Gastrocnemius medialis (tissue), 4 donors: ENCODE results near the gene TMEM272. TPM values are rescaled to one million over a fixed set of nuclear protein-coding genes. Genes with fewer than 3 reads are reported as not detected.

Source experiments
- ATAC-seq, 2 donors: fragments of 150-250 bp; one replicate each; pipeline ENCODE4 v1.9.1; 2016
- DNase-seq, 2 donors: peaks; one replicate each; pipeline ENCODE4 v3.0.0-alpha.2; 2019
- H3K27ac ChIP-seq, 4 donors: fragments of 200-600 bp; sonication (generic); 1 replicate in 1 of 4; 2 replicates in 3 of 4; pipeline ENCODE4 v1.5.1; 2016 to 2018; ENCODE audit warnings: mild to moderate bottlenecking in 2 of 4, moderate library complexity in 1 of 4
- H3K27me3 ChIP-seq, 3 donors: fragments of 200-600 bp; sonication (generic) in 2 of 3; 1 replicate in 1 of 3; 2 replicates in 2 of 3; pipeline versions ENCODE4 v1.5.1 to v1.6.0; 2016 to 2019; ENCODE audit warnings: mild to moderate bottlenecking in 1 of 3, moderate library complexity in 1 of 3
- H3K36me3 ChIP-seq, 2 donors: fragments of 200-600 bp; sonication (generic) in 1 of 2; one replicate each; pipeline ENCODE4 v1.5.1; 2017 to 2018
- H3K4me1 ChIP-seq, 2 donors: fragments of 200-600 bp; sonication (generic) in 1 of 2; one replicate each; pipeline ENCODE4 v1.5.1; 2016 to 2017; ENCODE audit warnings: mild to moderate bottlenecking in 2 of 2
- H3K4me3 ChIP-seq, 4 donors: fragments of 200-600 bp; sonication (generic) in 3 of 4; 1 replicate in 1 of 4; 2 replicates in 3 of 4; pipeline ENCODE4 v1.5.1; 2016 to 2019; ENCODE audit warnings: mild to moderate bottlenecking in 2 of 4
- H3K9me3 ChIP-seq, 3 donors: fragments of 200-600 bp; sonication (generic) in 2 of 3; 1 replicate in 1 of 3; 2 replicates in 2 of 3; pipeline ENCODE4 v1.5.1; 2016 to 2019
- POLR2A ChIP-seq, 2 donors: fragments of 450-650 bp; IDR thresholded peaks; one replicate each; pipeline ENCODE4 v1.6.1; 2017; ENCODE audit warnings: antibody characterized with exemption in 2 of 2, mild to moderate bottlenecking in 2 of 2, moderate library complexity in 2 of 2
- in situ Hi-C, 4 donors: fragments of 200-750 bp; cut with MboI; loops; one replicate each; pipeline versions ENCODE4 v1.15.0 to v1.8.0; 2017; ENCODE audit warnings: low sequenced_read_pairs in 4 of 4
- intact Hi-C: fragments of 100-400 bp; cut with DNase I; formaldehyde crosslinking; loops from one replicate; pipeline ENCODE4 v1.15.1; 2023; ENCODE audit warnings: low total_unique reads
- total RNA-seq, 4 donors: library from RNA; depleted of rRNA; stranded (reverse); fragments of >200 nt; gene quantifications; one replicate each; pipeline versions ENCODE4 v1.1.0 to v1.2.3, GENCODE V29; 2016
- TF ChIP-seq, protein P1 (sequence below), 5 experiments: fragments of 450-650 bp in 3 of 5; fragments of 200-600 bp in 2 of 5; sonication (generic) in 2 of 5; IDR thresholded peaks in 4 of 5; conservative IDR thresholded peaks in 1 of 5; 1 replicate in 4 of 5; 2 replicates in 1 of 5; pipeline ENCODE4 v1.5.1; 2016 to 2019; ENCODE audit warnings: antibody characterized with exemption in 5 of 5, mild to moderate bottlenecking in 3 of 5, moderate library complexity in 3 of 5

The TMEM272 gene
- total RNA-seq, 4 donors from 2014 or later = 0.20 to 0.41 (median 0.27) TPM; not detected in 1

DNA sequence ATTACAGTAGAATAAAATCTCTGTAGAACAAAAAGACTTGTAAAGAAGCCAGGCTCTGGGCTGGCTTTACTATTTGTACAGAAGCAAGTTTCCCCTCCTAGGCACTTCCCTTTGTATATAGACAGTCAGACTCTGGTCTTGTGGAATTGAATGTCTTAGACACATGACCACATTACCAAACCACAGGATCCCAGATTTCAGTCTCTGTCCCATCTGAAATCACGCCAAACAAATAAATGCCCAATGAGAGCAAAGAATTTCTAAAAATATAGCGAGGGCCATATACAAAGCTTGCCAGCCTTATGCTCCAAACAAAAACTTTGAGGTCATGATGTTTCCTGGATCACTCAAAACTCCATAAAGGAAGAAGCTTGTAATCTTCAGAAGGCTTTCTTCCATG lies 40.7 kb upstream of the TMEM272 start:
- ATAC-seq = no peak
- Histone ChIP-seq H3K36me3 (no peaks in the 10 kb centered on the region), H3K4me1 (no peaks in the 10 kb centered on the region), H3K27me3 (no peaks in the 10 kb centered on the region), H3K4me3 (no peak overlapping the region), H3K9me3 (no peaks in the 10 kb centered on the region), H3K27ac (no peak overlapping the region)
- no peak for DNase-seq
- TF ChIP-seq, protein P1, sequence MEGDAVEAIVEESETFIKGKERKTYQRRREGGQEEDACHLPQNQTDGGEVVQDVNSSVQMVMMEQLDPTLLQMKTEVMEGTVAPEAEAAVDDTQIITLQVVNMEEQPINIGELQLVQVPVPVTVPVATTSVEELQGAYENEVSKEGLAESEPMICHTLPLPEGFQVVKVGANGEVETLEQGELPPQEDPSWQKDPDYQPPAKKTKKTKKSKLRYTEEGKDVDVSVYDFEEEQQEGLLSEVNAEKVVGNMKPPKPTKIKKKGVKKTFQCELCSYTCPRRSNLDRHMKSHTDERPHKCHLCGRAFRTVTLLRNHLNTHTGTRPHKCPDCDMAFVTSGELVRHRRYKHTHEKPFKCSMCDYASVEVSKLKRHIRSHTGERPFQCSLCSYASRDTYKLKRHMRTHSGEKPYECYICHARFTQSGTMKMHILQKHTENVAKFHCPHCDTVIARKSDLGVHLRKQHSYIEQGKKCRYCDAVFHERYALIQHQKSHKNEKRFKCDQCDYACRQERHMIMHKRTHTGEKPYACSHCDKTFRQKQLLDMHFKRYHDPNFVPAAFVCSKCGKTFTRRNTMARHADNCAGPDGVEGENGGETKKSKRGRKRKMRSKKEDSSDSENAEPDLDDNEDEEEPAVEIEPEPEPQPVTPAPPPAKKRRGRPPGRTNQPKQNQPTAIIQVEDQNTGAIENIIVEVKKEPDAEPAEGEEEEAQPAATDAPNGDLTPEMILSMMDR (IDR thresholded peaks at IDR 0.05 in 4 of 5, conservative IDR thresholded peaks at IDR 0.05 in 1 of 5) = no peak
- no peak for TF ChIP-seq POLR2A (IDR thresholded peaks at IDR 0.05)
- intact Hi-C loops = no loop called here
- in situ Hi-C loops = no loop called here

DNA sequence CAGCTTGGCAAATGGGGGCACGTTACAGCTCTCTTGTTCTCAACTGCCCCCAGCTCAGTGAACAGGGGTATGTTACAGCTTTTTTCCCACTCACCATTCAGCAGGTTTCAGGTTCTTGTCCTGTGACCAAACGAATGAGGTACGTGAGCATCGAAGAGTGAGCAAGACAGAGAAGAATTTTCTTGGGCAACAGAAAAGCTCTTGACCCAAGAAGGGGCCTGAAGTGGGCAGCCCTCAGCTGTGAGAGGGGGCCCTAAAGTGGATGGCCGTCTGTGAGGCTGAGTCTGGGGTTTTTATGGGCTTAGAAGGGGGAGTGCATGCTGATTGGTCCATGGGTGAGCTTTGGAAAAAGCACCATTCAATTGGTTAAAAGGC lies 38.2 kb upstream of the TMEM272 start:
- no peak overlapping the region for H3K27ac ChIP-seq
- H3K4me3 ChIP-seq = no peak overlapping the region
- H3K9me3 ChIP-seq = no peaks in the 10 kb centered on the region
- in situ Hi-C loops (no loop called here), intact Hi-C loops (no loop called here)
- H3K36me3 ChIP-seq = no peaks in the 10 kb centered on the region
- no peak for TF ChIP-seq POLR2A (IDR thresholded peaks at IDR 0.05)
- TF ChIP-seq, protein P1 (IDR thresholded peaks at IDR 0.05 in 4 of 5, conservative IDR thresholded peaks at IDR 0.05 in 1 of 5) = no peak
- ATAC-seq (no peak), DNase-seq (no peak)
- no peaks in the 10 kb centered on the region for H3K27me3 ChIP-seq
- H3K4me1 ChIP-seq = no peaks in the 10 kb centered on the region

DNA sequence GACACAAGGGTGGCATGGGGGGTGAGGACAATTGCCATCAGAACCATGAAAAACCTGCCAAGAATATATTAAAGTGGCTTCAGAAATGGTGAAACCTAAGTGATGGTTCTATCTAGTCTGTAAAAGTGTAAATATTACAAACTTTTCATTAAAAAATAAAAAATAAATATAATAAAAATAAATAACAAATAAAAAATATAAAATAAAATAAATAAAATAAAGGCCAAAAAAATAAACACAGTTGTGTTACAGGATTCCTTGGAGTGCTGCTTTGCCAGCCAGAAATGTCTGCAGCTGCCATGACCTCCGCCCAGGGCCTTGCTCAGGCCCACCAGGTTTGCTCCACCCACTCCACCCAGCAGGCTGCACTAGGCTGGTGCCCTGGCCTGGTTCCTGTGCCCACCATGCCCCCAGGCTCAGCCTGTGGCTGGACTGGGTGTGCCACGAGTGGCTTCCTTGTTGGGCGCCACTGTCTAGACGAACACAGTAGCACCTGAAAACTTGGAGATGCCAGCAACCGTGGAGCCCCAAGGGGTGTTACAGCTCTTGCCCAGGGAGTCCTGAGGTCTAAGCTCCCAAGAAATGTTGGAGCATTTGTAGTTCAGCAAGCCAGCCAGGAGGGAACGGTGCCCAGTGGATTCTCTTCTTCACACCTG lies 37.7 kb upstream of the TMEM272 start:
- Histone ChIP-seq H3K27me3 (no peaks in the 10 kb centered on the region), H3K4me1 (no peaks in the 10 kb centered on the region), H3K27ac (no peak overlapping the region), H3K9me3 (no peaks in the 10 kb centered on the region), H3K4me3 (no peak overlapping the region), H3K36me3 (no peaks in the 10 kb centered on the region)
- no peak for ATAC-seq
- in situ Hi-C loops = no loop called here
- TF ChIP-seq POLR2A (IDR thresholded peaks at IDR 0.05) = no peak
- no peak for DNase-seq
- intact Hi-C loops = no loop called here

DNA sequence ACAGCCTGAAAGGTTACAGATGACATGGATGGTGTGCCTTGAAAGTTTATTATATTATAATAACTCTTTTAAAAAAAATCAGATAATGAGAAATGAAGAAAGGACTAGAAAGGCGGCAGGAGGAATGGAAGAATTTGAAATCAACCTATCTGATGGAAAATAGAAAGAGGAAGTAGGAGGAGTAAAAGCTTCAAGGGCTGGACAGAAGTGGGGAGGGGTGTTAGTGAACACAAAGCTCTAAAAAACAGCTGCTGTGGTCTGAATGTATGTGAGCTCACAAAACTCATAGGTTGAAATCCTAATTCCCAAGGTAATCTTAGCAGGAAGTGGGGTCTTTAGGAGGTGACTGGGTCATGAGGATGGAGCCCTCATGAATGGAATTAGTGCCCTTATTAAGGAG lies 36.3 kb upstream of the TMEM272 start:
- H3K36me3 ChIP-seq = no peaks in the 10 kb centered on the region
- H3K4me1 ChIP-seq = no peaks in the 10 kb centered on the region
- TF ChIP-seq, protein P1 (IDR thresholded peaks at IDR 0.05 in 4 of 5, conservative IDR thresholded peaks at IDR 0.05 in 1 of 5) = no peak
- no peak for TF ChIP-seq POLR2A (IDR thresholded peaks at IDR 0.05)
- ATAC-seq (no peak), DNase-seq (no peak)
- no peaks in the 10 kb centered on the region for H3K9me3 ChIP-seq
- in situ Hi-C loops = no loop called here
- H3K4me3 ChIP-seq = no peak overlapping the region
- no peaks in the 10 kb centered on the region for H3K27me3 ChIP-seq
- no peak overlapping the region for H3K27ac ChIP-seq
- intact Hi-C loops = no loop called here

DNA sequence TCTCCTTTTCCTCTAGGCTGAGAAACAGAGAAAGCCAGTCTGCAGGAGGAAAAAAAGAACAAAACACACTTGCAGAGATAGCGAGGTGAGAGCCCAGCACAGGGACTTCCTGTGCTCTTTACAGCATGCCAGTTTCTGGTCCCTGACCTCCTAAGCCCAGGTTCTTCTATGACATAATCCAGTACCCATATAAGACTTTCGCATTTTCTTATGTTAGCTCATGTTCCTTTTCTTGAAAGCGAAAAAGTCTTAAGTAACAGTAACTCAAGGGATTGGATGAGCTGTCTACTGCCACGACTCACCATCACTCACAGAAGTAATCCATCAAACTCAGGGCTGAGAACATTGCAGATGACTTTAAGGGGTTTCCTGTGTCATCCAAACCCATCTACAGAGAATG lies 34.2 kb upstream of the TMEM272 start:
- Histone ChIP-seq H3K9me3 (no peaks in the 10 kb centered on the region), H3K27me3 (no peaks in the 10 kb centered on the region), H3K4me3 (no peak overlapping the region), H3K27ac (no peak overlapping the region), H3K36me3 (no peaks in the 10 kb centered on the region), H3K4me1 (no peaks in the 10 kb centered on the region)
- in situ Hi-C loops (no loop called here), intact Hi-C loops (no loop called here)
- DNase-seq = no peak
- TF ChIP-seq, protein P1 (IDR thresholded peaks at IDR 0.05 in 4 of 5, conservative IDR thresholded peaks at IDR 0.05 in 1 of 5) = no peak
- TF ChIP-seq POLR2A (IDR thresholded peaks at IDR 0.05) = no peak
- no peak for ATAC-seq
